ENCODE measurements around the gene CCDC47. TPM values are rescaled to one million over a fixed set of nuclear protein-coding genes. Genes with fewer than 3 reads are reported as not detected.

The CCDC47 gene
- total RNA-seq, 1 experiment from 2014 or later = 70.9 TPM

GRCh38 chr17:63700528-63701455, 72.6 kb downstream of the CCDC47 start (continued):
- TF ChIP-seq FOXP4 (CRISPR knock-in tag; IDR thresholded peaks at IDR 0.05) (peak; percentile 98), ZNF138 (CRISPR knock-in tag; conservative IDR thresholded peaks at IDR 0.05) (no peak), JAZF1 (CRISPR knock-in tag; IDR thresholded peaks at IDR 0.05) (no peak), ZNF396 (CRISPR knock-in tag; IDR thresholded peaks at IDR 0.05; ENCODE audit: borderline replicate concordance) (no peak), ZBTB43 (CRISPR knock-in tag; IDR thresholded peaks at IDR 0.05) (peak; percentile 37; the same call in 1 of the 2 replicates), CREM (CRISPR knock-in tag; IDR thresholded peaks at IDR 0.05) (peak; percentile 58; the same call in 1 of the 2 replicates), ZMAT4 (CRISPR knock-in tag; IDR thresholded peaks at IDR 0.05) (no peak), MAX (CRISPR knock-in tag; IDR thresholded peaks at IDR 0.05) (peak; percentile 76; the same call in 1 of the 2 replicates), USF1 (CRISPR knock-in tag; IDR thresholded peaks at IDR 0.05) (no peak), ETV6 (CRISPR knock-in tag; IDR thresholded peaks at IDR 0.05) (peak; percentile 72), GRHL2 (CRISPR knock-in tag; IDR thresholded peaks at IDR 0.05; ENCODE audit: insufficient replicate concordance, severe bottlenecking) (no peak), SMAD4 (CRISPR knock-in tag; IDR thresholded peaks at IDR 0.05) (no peak), STAT6 (CRISPR knock-in tag; conservative IDR thresholded peaks at IDR 0.05; ENCODE audit: low read depth) (no peak), TCF7 (CRISPR knock-in tag; IDR thresholded peaks at IDR 0.05; ENCODE audit: low read depth) (no peak), EMX1 (CRISPR knock-in tag; IDR thresholded peaks at IDR 0.05) (no peak), PREB (CRISPR knock-in tag; IDR thresholded peaks at IDR 0.05; ENCODE audit: borderline replicate concordance) (no peak), NFYB (CRISPR knock-in tag; conservative IDR thresholded peaks at IDR 0.05; ENCODE audit: low read depth) (no peak), NR2C2 (CRISPR knock-in tag; IDR thresholded peaks at IDR 0.05) (no peak), CBFB (CRISPR knock-in tag; IDR thresholded peaks at IDR 0.05; ENCODE audit: low read depth) (peak; percentile 77; the same call in 1 of the 2 replicates), GABPB1 (CRISPR knock-in tag; IDR thresholded peaks at IDR 0.05) (no peak), SMAD3 (CRISPR knock-in tag; IDR thresholded peaks at IDR 0.05; ENCODE audit: borderline replicate concordance) (no peak), FOXJ3 (CRISPR knock-in tag; IDR thresholded peaks at IDR 0.05; ENCODE audit: borderline replicate concordance) (no peak), NFATC4 (CRISPR knock-in tag; IDR thresholded peaks at IDR 0.05) (no peak), ZNF317 (CRISPR knock-in tag; IDR thresholded peaks at IDR 0.05; ENCODE audit: borderline replicate concordance, low read depth) (peak; percentile 13; the same call in 1 of the 2 replicates), AR (CRISPR knock-in tag; IDR thresholded peaks at IDR 0.05) (no peak), MXD4 (CRISPR knock-in tag; IDR thresholded peaks at IDR 0.05; ENCODE audit: borderline replicate concordance) (no peak)
